22Rv1 (cell line): ENCODE results near the gene PILRB.

Experiments
- ZFX ChIP-seq: fragments of 450-650 bp; IDR thresholded peaks from 2 replicates; pipeline ENCODE4 v1.6.1; 2017; ENCODE audit warnings: antibody characterized with exemption, borderline replicate concordance
- TF ChIP-seq, protein P1 (sequence below): fragments of 450-650 bp; IDR thresholded peaks from 2 replicates; pipeline ENCODE4 v1.5.1; 2017; ENCODE audit warnings: mild to moderate bottlenecking

DNA sequence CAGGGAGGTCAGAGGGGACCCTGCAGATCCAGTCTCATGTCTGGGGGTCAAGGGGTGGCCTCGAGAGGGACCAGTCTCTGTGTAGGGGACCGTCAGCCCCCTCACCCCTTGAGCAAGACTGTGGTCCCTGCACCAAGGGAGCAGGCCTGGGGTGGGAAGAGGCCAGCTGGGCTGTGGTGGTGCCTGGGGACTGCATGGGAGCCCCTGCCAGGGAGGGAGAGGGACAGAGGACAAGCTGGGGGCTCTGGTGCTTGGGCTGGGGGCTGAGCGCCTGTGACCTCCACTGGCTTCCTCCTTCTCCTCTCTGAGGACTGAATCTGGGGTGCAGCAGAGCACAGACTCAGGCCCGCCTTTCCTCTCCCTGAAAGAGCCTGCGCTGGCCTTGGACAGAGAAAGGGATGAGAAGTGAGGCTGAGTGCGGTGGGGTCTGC lies 771 bp upstream of the PILRB start:
- TF ChIP-seq, protein P1, sequence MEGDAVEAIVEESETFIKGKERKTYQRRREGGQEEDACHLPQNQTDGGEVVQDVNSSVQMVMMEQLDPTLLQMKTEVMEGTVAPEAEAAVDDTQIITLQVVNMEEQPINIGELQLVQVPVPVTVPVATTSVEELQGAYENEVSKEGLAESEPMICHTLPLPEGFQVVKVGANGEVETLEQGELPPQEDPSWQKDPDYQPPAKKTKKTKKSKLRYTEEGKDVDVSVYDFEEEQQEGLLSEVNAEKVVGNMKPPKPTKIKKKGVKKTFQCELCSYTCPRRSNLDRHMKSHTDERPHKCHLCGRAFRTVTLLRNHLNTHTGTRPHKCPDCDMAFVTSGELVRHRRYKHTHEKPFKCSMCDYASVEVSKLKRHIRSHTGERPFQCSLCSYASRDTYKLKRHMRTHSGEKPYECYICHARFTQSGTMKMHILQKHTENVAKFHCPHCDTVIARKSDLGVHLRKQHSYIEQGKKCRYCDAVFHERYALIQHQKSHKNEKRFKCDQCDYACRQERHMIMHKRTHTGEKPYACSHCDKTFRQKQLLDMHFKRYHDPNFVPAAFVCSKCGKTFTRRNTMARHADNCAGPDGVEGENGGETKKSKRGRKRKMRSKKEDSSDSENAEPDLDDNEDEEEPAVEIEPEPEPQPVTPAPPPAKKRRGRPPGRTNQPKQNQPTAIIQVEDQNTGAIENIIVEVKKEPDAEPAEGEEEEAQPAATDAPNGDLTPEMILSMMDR: no peak
- no peak for TF ChIP-seq ZFX
